GM21515 (cell line): ENCODE measurements around the gene CHPF.
A peak's percentile ranks its signal among the peaks of the same experiment; 100 is the strongest.

Source experiments
- ATAC-seq: cut with Tn5 transposase; IDR thresholded peaks from one replicate; pipeline ENCODE4 v1.9.1; 2021; ENCODE audit not compliant: unreplicated experiment

Gene CHPF

DNA sequence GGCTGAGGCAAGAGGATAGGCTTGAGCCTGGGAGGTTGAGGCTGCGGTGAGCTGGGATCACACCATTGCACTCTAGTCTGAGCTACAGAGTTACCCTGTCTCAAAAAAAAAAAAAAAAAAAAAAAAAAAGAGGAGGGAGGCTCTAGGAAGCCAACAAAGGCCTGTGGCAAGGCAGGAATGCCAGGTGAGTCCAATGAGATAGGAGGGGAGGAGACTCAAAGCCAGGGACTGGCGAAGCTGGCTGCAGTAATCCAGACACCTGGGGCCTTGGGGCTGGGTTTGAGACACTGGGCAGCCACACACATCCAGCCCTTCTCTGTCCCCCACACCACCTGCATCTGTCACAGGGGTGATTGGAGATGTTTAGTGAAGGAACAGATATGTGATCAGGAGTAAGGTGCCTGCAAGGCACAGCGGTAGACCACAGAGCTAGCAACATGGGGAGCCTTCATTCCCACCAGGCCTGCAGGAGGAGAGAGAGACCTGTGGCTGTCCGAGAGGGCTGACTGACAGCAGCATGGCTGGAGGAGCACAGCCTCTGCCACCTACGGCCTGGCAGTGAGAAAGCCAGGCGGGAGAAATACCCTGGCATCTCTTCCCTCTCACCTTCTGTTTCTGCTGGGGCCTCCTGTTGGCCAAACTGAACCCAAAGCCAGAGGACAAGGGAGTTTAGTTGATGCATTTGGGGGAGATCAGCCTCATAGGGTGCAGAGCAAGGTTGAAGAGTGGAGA lies 9.5 kb downstream of the CHPF start:
- ATAC-seq, result no peak

DNA sequence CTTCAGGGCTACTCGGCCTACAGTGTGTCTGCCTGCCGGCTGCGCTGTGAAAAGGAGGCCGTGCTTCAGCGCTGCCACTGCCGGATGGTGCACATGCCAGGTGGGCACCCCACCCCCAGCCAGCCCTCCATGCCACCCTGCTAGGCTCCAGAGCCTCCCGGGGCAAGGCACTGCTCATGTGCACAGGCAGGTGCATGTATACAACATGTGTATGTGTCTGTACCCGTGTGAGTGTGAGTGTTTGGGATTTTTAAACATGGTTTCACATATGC lies 11.3 kb downstream of the CHPF start:
- no peak for ATAC-seq

DNA sequence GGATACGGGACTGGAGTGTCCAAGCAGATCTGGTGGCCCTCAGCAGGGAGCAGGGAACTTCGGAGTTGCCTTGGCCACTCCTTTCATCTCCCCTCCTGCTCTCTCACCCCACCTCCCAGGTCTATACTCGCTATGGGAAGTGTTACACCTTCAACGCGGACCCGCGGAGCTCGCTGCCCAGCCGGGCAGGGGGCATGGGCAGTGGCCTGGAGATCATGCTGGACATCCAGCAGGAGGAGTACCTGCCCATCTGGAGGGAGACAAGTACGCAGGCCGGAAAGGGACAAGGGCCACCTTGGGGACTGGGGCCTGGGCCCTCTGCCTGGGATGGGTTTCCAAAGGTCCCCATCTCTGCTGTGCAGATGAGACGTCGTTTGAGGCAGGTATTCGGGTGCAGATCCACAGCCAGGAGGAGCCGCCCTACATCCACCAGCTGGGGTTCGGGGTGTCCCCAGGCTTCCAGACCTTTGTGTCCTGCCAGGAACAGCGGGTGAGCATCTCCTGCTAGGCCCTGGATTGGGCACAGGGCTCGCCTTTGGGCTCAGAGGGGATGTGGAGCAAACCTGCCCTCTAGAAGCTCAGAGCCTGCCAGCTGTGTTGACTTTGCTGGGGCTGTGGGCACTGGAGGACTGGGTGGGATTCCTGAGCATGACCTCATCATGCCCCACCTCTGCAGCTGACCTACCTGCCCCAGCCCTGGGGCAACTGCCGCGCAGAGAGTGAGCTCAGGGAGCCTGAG lies 11.8 kb downstream of the CHPF start:
- no peak for ATAC-seq

DNA sequence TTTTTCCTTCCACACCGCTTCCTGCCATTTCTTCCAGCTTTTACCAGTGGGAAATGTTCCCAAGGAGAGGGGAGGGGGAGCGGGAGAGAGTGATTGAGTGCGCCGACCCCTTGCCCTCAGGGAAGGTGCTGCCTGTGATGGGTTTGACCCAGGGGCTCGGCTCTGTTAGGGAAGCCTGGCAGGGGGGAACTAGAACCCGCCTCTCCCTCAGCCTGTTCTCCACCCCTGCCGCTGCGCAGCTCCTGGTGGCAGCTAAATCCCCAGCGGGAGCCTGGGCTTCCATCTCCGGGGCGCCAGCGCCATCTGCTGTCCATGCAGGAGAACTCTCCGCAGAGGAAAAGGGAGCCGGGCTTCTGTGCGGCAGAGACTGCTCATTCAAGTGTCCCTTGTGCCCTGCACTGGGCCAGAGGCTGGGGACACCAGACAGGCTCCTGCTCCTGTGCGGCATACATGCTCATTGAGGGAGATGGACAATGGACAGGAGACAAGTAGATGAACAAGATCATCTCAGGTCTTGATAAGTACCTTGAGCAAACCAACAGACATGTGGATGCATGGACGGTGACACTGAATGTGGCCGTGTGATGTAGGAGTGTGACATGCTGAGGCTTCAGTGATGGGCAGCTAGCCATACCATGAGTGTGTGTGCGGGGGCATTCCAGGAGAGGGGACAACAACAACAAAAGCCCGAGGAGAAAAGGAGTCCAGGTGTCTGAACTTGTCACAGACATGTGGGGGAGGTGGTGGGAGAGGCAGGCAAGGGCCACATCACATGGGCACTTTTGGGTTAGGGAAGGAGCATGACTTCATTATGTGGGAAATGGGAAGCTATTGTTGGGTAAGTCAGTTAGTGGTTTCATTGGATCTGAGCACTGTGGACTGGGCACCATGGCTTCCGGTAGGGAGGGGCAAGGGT lies 13.3 kb downstream of the CHPF start:
- peak; percentile 87 for ATAC-seq

DNA sequence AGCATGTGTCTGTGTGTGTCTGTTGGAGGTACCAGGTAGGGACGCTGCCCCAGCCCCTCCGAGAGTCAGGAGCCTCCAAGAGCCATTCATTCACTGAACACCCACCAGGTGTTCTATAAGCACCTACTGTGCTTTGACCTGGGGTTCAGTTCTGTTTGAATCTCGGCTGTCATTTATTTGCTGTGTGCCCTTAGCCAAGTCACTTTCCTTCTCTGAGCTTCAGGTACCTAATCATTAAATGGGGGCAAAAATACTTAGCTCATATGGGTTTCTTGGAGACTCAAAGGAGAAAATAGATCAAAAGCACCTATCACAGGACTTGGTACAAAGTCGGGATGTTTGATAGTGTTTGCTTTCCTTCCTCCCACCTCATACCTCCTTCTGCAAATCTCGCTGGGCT lies 16.1 kb downstream of the CHPF start:
- ATAC-seq, result no peak

DNA sequence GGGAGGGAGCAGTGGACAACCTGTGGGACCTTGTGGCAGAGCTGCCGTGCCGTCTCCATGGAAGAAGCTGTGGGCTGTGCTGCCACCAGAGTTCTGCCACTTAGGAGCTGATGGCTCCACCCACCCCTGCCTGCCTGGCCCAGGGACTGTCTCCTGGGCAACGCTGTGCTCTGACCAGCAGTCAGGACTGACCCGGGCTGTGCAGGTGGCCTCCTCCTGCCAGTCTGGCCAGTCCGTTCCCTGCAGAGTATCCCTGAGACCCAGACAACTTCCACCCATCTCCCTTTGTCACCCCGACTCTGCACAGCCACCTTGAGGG lies 16.6 kb downstream of the CHPF start:
- no peak for ATAC-seq

DNA sequence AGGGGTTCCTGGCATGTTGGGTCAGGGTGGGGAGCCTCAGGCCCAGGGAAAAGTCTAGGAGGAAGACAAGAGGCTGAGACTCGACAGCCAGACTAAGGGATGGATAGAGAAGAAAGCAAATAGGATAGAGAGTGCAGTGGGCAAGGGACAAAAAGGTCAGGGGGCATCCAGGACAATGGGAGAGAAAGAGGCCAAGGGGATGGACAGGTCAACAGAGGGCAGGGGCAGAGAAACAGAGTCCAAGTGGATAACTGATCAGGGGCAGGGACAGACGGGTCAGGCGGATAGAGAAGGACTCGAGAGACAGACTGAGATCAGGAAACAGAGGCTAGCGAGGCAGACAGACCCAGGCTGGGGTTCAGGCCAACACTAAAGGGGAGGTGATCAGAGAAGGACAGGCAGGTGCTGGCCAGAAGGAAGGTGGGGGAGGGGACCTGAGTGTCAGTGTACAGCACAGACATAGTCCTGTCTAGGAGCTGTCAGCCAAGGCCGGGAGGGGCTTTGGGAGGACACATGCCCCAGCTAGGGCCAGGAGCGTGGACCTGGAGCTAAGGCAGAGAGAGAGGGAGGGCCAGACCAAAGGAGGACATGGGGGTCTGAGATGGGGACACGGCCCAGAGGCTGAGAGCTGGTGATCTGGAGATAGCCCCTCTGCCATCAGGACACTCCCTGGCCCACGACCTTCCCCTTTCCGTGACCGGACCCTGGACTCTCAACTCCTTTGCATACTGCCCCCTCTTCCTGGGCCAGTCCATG lies 17.1 kb downstream of the CHPF start:
- no peak for ATAC-seq

DNA sequence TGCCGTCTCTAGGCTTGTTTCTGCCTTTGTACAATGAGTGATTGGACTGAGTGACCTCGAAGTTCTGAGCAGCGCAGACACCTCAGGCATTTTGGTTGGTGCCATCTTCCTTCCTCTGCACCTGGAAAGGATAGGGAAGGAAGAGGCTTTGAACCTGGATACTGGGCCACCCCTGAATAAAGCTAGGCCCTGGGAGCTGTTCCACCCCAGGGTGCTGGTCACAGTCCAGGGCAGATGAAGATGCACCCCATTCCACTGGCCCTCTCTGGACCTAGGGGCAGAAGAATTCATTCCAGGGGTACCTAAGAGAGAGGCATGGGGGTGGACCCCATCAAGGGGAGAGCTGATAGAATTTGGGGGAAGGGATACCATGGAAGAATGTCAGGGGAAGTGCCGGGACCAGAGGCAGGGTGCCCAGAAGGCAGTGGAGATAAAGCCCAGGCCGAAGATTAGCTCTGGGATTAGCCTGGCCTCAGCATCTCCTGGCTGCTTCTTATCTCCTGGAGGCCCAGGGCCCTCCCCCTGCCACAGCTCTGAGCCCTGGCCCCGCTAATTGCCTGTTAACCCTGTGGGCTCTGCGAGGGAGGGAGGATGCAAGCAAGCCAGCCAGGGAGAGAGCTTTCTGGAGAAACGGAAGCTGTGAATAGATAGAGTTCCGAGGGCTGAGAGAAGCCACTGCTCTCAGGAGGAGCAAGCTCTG lies 17.9 kb downstream of the CHPF start:
- no peak for ATAC-seq

DNA sequence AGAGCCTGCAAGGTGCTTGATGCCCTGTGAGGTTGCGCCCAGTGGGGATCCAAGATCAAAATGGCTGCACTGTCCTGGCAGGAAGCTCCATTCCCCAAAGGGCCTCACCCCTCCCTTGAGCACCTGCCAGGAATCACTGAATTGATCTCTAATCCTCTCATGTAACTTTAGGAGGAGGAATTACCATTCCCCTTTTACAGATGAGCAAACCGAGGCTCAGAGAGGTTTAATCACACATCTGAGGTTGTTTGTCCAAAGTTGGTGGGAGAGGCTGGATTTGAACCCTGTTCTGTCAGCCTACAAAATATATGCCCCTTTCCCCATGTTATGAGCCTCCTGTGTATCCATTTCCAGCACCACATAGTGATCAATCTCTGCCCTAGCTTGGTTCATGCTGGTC lies 18.8 kb downstream of the CHPF start:
- ATAC-seq, result no peak

DNA sequence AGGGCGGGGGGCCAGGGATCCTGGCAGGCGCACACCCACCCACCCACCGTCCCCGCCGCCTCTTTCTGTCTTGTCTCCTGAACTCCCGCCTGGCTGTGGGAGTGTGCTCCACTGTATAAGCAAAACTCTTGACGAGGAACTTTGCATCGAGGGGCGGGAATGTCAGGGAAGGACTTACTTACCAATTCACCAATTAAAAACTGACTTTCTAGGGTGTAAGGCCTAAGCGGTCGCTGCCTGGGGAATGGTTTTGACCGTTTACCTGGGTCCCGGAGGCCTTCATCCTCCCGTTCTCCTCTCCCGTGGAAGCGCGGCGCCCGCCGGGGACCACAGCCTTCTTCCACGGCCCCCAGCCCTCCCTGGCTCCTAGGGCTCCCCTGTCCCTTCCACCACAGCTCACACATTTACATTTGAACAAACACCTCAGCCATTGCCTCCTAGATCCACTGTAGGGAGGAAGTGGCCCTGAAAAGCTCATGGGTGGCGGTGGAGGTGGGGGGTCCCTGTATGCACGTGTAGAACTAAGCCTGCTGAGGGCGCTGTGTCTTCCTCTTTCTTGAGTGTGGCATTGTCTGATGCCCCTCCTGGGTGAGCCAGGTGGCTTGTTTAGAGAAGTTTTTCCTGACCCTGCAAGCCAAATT lies 20.5 kb downstream of the CHPF start:
- ATAC-seq, result no peak

DNA sequence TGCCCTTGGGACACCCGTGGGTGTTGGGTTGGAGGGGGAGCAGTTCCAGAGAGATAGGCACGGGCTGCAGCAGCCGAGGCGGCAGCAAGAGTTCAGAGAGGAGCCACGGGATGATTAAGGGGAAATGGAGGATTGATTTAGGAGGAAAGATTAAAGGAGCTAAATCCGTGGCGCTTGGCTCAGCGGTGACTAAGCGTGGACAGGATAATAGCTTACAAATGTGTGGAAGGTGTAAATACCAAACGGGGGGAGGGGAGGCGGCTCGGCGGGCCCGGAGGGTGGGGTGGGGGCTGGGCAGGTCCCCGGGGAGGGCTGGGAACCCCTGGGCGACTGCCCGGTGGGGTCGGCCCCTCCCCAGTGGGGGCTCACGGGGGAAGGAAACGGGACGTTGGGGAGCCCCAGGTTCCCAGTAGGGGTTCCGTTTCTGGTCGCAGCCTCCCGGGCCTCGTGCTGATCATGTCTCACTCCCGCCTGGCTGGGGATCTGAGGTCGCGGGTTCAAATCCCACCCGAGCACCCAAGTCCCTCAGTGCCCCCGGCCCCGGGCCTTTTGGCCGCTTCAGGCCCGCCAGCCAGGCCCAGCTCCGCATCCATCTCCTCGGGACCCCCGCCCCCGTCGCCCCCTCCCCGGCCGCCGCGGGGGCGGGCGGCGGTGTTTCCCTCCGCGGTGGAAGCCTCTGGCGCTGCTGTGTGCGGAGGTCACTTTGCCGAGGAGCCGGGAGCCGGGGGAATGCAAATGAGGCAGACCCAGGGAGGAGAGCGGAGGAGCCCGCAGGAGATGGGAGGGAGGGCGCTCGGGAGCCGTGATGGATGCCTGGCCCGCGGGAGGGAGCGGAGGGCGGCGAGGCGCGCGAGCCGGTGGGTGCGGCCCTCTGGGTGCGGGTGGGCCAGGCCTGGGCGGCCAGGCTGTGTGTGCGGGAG lies 21.2 kb downstream of the CHPF start:
- no peak for ATAC-seq

DNA sequence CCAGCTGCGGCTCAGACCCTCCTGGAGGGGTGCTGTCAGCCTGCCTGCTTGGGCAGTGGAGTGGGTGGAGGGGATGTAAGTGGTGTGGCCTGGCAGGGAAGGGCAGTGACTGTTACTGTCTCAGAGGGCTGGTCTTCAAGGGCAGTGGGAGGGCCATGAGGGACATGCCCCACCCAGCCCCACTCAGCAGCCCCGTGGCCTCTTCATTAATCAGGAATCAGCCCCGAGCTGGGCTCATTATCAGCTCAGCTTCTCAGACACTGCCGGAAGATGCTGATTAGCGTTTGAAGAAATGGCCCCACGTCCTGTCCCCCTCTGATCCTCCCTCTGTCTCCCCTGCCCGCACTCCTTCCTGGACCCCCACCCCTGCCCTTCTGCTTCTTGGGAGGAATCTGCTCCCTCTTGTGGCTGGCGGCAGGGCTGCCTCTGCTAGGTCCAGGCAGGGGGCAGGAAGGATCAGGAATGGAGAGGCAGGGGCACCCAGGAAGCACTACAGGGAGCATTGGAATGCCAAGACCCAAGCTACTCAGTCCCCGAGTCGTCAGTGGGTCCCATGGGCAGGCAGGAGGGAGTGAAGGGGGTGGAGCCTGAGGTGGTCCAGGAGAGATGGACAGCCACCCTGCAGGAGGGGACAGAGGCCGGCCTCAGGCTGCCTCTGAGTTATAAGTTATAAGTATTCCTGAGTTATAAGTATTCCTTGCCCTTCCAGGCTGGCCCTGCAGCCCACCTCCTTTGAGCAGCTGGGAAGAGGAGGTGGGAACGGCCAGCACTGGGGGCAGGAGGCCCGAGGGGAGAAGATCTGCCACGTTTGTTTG lies 22.3 kb downstream of the CHPF start:
- ATAC-seq, result no peak

DNA sequence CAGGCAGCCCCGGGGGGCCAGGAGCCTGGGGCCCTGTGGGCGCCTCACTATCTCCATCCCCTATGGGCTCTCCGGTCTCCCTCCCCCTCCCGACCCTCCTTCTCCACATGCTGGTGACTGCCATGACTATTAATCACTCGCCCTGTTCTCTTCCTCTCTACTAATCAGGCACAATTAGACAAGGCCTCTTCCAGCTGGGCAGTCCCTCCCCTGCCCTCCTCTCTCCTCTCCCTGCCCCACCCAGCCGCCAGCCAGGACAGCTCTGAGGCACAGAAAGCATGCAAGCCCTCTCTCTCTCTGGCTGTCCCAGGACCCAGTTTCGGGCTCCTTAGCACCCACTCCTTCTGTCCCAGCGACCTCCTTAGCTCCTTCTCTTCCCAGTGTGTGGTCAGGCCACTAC lies 23.5 kb downstream of the CHPF start:
- no peak for ATAC-seq

DNA sequence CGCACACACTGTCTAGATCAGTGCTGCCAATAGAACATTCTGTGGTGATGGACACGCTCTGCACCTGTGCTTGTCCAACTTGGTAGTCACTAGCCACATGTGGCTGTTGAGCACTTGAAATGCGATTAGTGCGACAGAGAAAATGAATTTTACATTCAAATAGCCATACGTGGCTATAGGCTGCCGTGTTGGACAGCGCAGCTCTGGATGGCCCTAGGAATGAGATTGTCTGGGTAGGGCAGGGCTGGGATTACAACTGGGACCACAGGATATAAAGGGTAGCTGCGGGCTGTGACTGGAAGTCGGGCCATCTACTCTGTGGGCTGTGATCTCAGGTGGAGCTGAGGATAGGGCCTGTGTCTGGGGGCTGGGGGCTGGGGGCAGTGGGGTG lies 24.1 kb downstream of the CHPF start:
- no peak for ATAC-seq

DNA sequence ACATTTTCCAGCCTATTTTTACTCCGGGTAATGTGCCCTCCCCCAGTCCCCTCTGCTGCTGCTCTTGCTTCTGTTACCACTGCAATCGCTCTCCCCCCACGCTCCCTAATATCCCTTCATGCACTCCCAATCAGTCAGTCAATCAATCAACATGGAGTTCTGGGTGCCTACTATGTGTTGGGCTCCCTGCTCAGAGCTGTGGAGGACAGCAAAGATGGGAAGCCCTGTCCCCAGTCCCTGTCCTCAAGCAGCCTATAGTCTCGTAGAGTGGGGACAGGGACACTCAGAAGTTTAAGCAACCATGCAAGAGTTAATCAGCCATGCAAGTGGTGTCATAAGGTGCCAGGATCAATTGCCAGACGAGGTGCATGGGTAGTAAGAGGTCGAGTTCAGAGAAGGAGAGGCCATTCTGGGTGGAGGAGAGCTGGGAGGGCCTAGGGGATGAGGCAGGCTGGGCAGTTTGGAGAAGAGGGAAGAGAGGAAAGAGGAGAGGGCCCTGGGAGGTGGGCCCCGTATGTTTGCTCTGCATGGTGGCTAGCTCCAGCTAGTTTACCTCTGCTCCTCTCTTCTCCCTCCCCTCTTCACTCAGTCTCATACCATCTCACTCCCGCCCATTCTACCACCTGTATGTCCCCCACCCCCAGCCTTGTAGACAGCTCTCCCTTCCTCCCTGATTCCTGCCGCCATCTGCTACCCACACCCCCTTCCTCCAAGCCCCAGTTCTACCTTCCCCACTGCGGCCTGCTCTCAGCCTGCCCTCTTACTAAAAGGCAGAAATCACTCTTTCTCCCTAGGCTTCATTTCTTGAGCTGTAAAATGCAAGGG lies 25.4 kb downstream of the CHPF start:
- no peak for ATAC-seq

DNA sequence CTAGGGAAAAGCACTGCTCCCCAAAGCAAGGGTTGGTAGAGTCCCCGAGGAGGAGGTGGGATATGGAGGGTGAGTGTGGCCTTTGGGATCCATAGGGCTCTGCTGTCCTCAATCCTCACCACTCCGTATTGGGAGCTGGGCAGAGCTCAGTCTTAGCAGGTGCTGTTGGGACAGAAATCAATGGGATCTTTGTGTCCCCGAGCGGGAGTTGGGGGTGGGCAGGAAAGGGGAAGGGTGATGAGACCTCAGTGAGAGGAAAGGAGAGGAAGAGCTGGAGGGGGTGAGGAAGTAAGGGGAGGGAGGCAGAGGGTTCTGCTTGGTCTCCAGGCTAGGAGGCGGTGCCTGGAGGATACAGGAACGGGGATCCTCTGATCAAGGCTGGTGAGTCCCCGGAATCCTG lies 26.7 kb downstream of the CHPF start:
- ATAC-seq, result no peak

DNA sequence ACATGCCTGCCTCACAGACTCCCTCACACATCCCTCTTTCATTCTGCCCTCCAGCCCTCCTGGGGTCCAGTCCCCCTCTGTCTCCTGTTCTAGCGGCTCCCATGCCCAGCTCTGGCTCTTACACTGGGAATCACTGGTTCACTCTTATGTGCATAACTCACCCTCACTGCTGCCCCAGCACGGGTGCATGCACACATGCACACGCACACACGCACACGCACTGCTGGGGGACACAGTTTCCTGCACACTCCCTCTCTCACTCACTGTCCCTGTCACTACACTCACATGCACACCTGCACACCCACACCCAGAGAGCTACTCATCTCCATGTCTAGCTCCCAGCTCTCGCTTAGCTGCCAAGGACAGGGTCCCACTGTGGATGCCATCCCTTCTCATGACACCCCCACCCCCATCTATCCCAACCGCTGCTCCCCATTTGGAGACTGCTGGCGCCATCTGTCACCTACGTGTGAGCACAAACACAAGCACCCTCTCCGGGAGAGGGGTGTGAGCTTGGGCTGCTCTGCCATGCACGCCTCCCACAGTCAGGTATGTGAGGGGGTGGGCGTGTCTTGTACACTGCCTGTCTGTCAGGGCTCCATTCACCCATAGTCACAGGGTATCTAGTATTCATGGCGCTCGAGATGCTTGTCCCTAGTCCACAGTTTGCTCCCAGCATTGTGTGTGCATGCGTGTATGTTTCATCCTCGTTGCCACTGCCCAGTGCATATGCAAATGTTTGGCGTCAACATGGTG lies 27.6 kb downstream of the CHPF start:
- ATAC-seq, result no peak
